HepG2 (cell line): ENCODE data around the gene POU2F1. TPM values are rescaled to one million over a fixed set of nuclear protein-coding genes. Genes with fewer than 3 reads are reported as not detected.

ENCODE experiments used
- ARID2 ChIP-seq: sonication (generic); formaldehyde crosslinking; IDR thresholded peaks from 2 replicates; pipeline ENCODE4 v1.8.1; 2022; ENCODE audit warnings: mild to moderate bottlenecking, missing genetic modification reagents, borderline replicate concordance
- CBFB ChIP-seq: sonication (generic); formaldehyde crosslinking; IDR thresholded peaks from 2 replicates; pipeline ENCODE4 v1.4.0; 2020; ENCODE audit warnings: missing genetic modification reagents
- GMEB1 ChIP-seq: sonication (generic); formaldehyde crosslinking; IDR thresholded peaks from 2 replicates; pipeline ENCODE4 v1.5.1; 2020; ENCODE audit warnings: missing genetic modification reagents, mild to moderate bottlenecking, borderline replicate concordance
- MLLT10 ChIP-seq: sonication (generic); formaldehyde crosslinking; IDR thresholded peaks from 2 replicates; pipeline ENCODE4 v1.4.0; 2020; ENCODE audit warnings: missing genetic modification reagents
- MLXIP ChIP-seq: sonication (generic); formaldehyde crosslinking; IDR thresholded peaks from 2 replicates; pipeline ENCODE4 v1.9.0; 2021; ENCODE audit warnings: missing genetic modification reagents, borderline replicate concordance
- NFAT5 ChIP-seq: sonication (generic); formaldehyde crosslinking; IDR thresholded peaks from 2 replicates; pipeline ENCODE4 v1.4.0; 2020; ENCODE audit warnings: missing genetic modification reagents
- NFE2L1 ChIP-seq: sonication (generic); formaldehyde crosslinking; IDR thresholded peaks from 2 replicates; pipeline ENCODE4 v1.4.0; 2020; ENCODE audit warnings: missing genetic modification reagents, mild to moderate bottlenecking, borderline replicate concordance
- ONECUT2 ChIP-seq: sonication (generic); formaldehyde crosslinking; IDR thresholded peaks from 2 replicates; pipeline ENCODE4 v1.4.0; 2020; ENCODE audit warnings: missing genetic modification reagents
- POGZ ChIP-seq: sonication (generic); formaldehyde crosslinking; IDR thresholded peaks from 2 replicates; pipeline ENCODE4 v1.4.0; 2020; ENCODE audit warnings: mild to moderate bottlenecking, missing genetic modification reagents
- SCMH1 ChIP-seq: sonication (generic); formaldehyde crosslinking; IDR thresholded peaks from 2 replicates; pipeline ENCODE4 v1.9.0; 2021; ENCODE audit warnings: missing genetic modification reagents, mild to moderate bottlenecking, borderline replicate concordance
- SIX4 ChIP-seq: sonication (generic); formaldehyde crosslinking; IDR thresholded peaks from 2 replicates; pipeline ENCODE4 v1.4.0; 2020; ENCODE audit warnings: missing genetic modification reagents
- SNAPC5 ChIP-seq: sonication (generic); formaldehyde crosslinking; IDR thresholded peaks from 2 replicates; pipeline ENCODE4 v1.8.1; 2023; ENCODE audit warnings: mild to moderate bottlenecking, missing genetic modification reagents, borderline replicate concordance
- ZMAT5 ChIP-seq: sonication (generic); formaldehyde crosslinking; IDR thresholded peaks from 2 replicates; pipeline ENCODE4 v1.5.0; 2020; ENCODE audit warnings: mild to moderate bottlenecking, low read depth, missing genetic modification reagents, borderline replicate concordance
- ZNF101 ChIP-seq: sonication (generic); formaldehyde crosslinking; IDR thresholded peaks from 2 replicates; pipeline ENCODE4 v1.4.0; 2020; ENCODE audit warnings: mild to moderate bottlenecking, low read depth, missing genetic modification reagents, borderline replicate concordance
- ZNF20 ChIP-seq: sonication (generic); formaldehyde crosslinking; IDR thresholded peaks from 2 replicates; pipeline ENCODE4 v1.4.0; 2020; ENCODE audit warnings: mild to moderate bottlenecking, moderate library complexity, missing genetic modification reagents
- ZNF331 ChIP-seq: sonication (generic); formaldehyde crosslinking; IDR thresholded peaks from 2 replicates; pipeline ENCODE4 v1.4.0; 2020; ENCODE audit warnings: missing genetic modification reagents
- ZNF567 ChIP-seq: sonication (generic); formaldehyde crosslinking; IDR thresholded peaks from 2 replicates; pipeline ENCODE4 v1.8.1; 2023; ENCODE audit warnings: mild to moderate bottlenecking, missing genetic modification reagents, borderline replicate concordance
- ZNF782 ChIP-seq: sonication (generic); formaldehyde crosslinking; IDR thresholded peaks from 2 replicates; pipeline ENCODE4 v1.4.0; 2020; ENCODE audit warnings: missing genetic modification reagents, mild to moderate bottlenecking, borderline replicate concordance
- polyA plus RNA-seq, 8 experiments: library from polyadenylated mRNA; depleted of rRNA in 3 of 8; stranded (reverse) in 7 of 8; unstranded in 1 of 8; fragments of >200 nt; fragmentation: Illumina TruSeq in 4 of 8; extraction: Trizol in 4 of 8; gene quantifications; 2 replicates each; pipeline versions ENCODE4 v1.2.1 to v1.2.3, GENCODE V29; 2011 to 2016; ENCODE audit warnings: low read depth in 4 of 8, missing spikeins in 1 of 8, mixed read lengths in 1 of 8; ENCODE audit not compliant: insufficient read depth in 1 of 8
- total RNA-seq, 5 experiments: library from RNA; depleted of rRNA; stranded (reverse); fragments of >200 nt; fragmentation: Illumina TruSeq; extraction: Trizol; gene quantifications; 2 replicates each; pipeline ENCODE4 v1.2.3, GENCODE V29; 2016; ENCODE audit warnings: low read depth in 1 of 5

The POU2F1 gene
- total and polyA plus RNA-seq, 2 of the 13 experiments (the other 11 are each of a cell fraction or from before 2014, with no cell fraction given): 10.2 to 13.0 TPM

GRCh38 chr1:167219646-167220536 is 795 bp upstream of the POU2F1 start (continued):
- no peak; the same call in 1 of the 2 replicates for TF ChIP-seq NFAT5 (CRISPR knock-in tag)
- TF ChIP-seq MLXIP: no peak
- TF ChIP-seq POGZ (CRISPR knock-in tag): 0 out of 2 replicates have a peak, but pooled peaks have one; percentile 13
- TF ChIP-seq NFE2L1 (CRISPR knock-in tag): no peak
- no peak for TF ChIP-seq CBFB (CRISPR knock-in tag)
- TF ChIP-seq ONECUT2 (CRISPR knock-in tag): no peak
- TF ChIP-seq SIX4: no peak
- TF ChIP-seq ZNF331 (CRISPR knock-in tag): peak; percentile 46
- TF ChIP-seq ZNF101 (CRISPR knock-in tag): no peak
- no peak for TF ChIP-seq MLLT10 (CRISPR knock-in tag)
- TF ChIP-seq ZMAT5 (CRISPR knock-in tag): no peak
- TF ChIP-seq ZNF20 (CRISPR knock-in tag): no peak
- no peak for TF ChIP-seq ZNF782 (CRISPR knock-in tag)
- peak; percentile 98 for TF ChIP-seq ARID2 (CRISPR knock-in tag)
- no peak for TF ChIP-seq SCMH1 (CRISPR knock-in tag)
- peak; percentile 49; the same call in 1 of the 2 replicates for TF ChIP-seq SNAPC5 (CRISPR knock-in tag)
- TF ChIP-seq GMEB1 (CRISPR knock-in tag): peak; percentile 59; the same call in 1 of the 2 replicates
- TF ChIP-seq ZNF567 (CRISPR knock-in tag): no peak
